ENCODE results near the gene PTP4A1. TPM values are rescaled to one million over a fixed set of nuclear protein-coding genes. Genes with fewer than 3 reads are reported as not detected.

Gene PTP4A1
- total and polyA plus RNA-seq, 2 experiments from 2014 or later = 18.7 to 62.2 TPM

DNA sequence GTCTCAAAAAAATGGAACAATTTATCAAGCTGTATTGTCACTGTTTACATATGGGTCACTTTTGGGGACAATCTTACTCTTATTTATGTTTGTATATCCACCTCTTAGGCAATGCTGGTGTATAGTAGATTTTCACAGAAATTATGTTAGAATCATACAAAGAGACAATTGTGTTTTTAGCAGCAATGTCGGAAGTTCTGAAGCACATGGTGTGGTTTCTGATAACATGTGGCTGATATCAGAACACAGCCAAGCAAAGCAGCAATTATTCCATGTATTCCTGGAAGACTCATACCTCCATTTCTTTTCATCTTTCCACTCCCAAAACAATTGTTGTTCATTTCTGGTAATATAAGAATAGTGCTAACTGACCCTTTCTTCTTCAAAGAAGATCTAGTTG is 17.5 kb upstream of the PTP4A1 start:
- no peak for DNase-seq (ENCODE audit: low read depth in 1 of 2, low spot score in 1 of 2)
- TF ChIP-seq CTCF (IDR thresholded peaks at IDR 0.05; ENCODE audit: low read depth, low read length) = no peak
- H3K27me3 ChIP-seq = no peaks in the 10 kb centered on the region
- H3K27ac ChIP-seq = no peak overlapping the region
- no peaks in the 10 kb centered on the region for H3K36me3 ChIP-seq
- peaks cover 2% of the 10 kb centered on the region for H3K4me1 ChIP-seq (ENCODE audit: low read depth)
- H3K9me3 ChIP-seq (ENCODE audit: low read depth) = no peaks in the 10 kb centered on the region
- H3K4me3 ChIP-seq = no peak overlapping the region

GRCh38 chr6:63556369-63556768 is 15.9 kb upstream of the PTP4A1 start:
- no peak for TF ChIP-seq CTCF (IDR thresholded peaks at IDR 0.05; ENCODE audit: low read depth, low read length)
- Histone ChIP-seq H3K9me3 (ENCODE audit: low read depth) (no peaks in the 10 kb centered on the region), H3K27me3 (no peaks in the 10 kb centered on the region), H3K27ac (no peak overlapping the region), H3K4me3 (no peak overlapping the region), H3K36me3 (no peaks in the 10 kb centered on the region), H3K4me1 (ENCODE audit: low read depth) (peaks cover 2% of the 10 kb centered on the region)
- DNase-seq (ENCODE audit: low read depth in 1 of 2, low spot score in 1 of 2) = no peak

GRCh38 chr6:63558278-63558677 is 14.0 kb upstream of the PTP4A1 start:
- TF ChIP-seq CTCF (IDR thresholded peaks at IDR 0.05; ENCODE audit: low read depth, low read length) = no peak
- no peak for DNase-seq (ENCODE audit: low read depth in 1 of 2, low spot score in 1 of 2)
- Histone ChIP-seq H3K4me3 (no peak overlapping the region), H3K27me3 (no peaks in the 10 kb centered on the region), H3K4me1 (ENCODE audit: low read depth) (peaks cover 2% of the 10 kb centered on the region), H3K36me3 (no peaks in the 10 kb centered on the region), H3K9me3 (ENCODE audit: low read depth) (no peaks in the 10 kb centered on the region), H3K27ac (no peak overlapping the region)

- Histone ChIP-seq H3K4me1 (ENCODE audit: low read depth) (no peaks in the 10 kb centered on the region), H3K27ac (no peak overlapping the region), H3K4me3 (no peak overlapping the region), H3K36me3 (no peaks in the 10 kb centered on the region), H3K9me3 (ENCODE audit: low read depth) (no peaks in the 10 kb centered on the region), H3K27me3 (no peaks in the 10 kb centered on the region)
- peak in 1 of 2 donors; percentile 78 for DNase-seq (ENCODE audit: low read depth in 1 of 2, low spot score in 1 of 2)
- no peak for TF ChIP-seq CTCF (IDR thresholded peaks at IDR 0.05; ENCODE audit: low read depth, low read length)
Observed at GRCh38 chr6:63560801-63561287, 11.4 kb upstream of the PTP4A1 start.

DNA sequence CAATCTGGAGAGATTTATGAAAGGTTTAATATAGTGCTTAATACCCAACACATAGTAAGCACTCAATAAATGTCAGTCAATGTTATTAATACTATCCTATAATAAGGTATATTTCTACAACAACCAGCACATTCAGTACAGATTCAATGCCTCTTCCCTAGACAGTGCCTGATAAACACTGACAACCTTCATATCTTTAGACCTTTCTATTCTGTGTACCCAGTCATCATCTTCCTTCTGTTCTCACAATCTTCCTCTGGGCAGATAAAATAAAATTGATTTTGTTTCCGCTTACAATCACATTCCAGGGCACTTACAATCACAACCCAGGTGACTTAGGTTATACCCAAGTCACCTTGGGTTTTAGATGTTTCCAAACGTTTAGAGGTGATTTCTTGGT is 11.0 kb upstream of the PTP4A1 start:
- no peaks in the 10 kb centered on the region for H3K9me3 ChIP-seq (ENCODE audit: low read depth)
- H3K4me1 ChIP-seq (ENCODE audit: low read depth) = no peaks in the 10 kb centered on the region
- H3K36me3 ChIP-seq = no peaks in the 10 kb centered on the region
- no peak overlapping the region for H3K4me3 ChIP-seq
- TF ChIP-seq CTCF (IDR thresholded peaks at IDR 0.05; ENCODE audit: low read depth, low read length) = no peak
- no peak overlapping the region for H3K27ac ChIP-seq
- no peaks in the 10 kb centered on the region for H3K27me3 ChIP-seq
- DNase-seq (ENCODE audit: low read depth in 1 of 2, low spot score in 1 of 2) = no peak

GRCh38 chr6:63563235-63563634 is 9.0 kb upstream of the PTP4A1 start:
- no peak for TF ChIP-seq CTCF (IDR thresholded peaks at IDR 0.05; ENCODE audit: low read depth, low read length)
- Histone ChIP-seq H3K4me1 (ENCODE audit: low read depth) (no peaks in the 10 kb centered on the region), H3K27ac (no peak overlapping the region), H3K36me3 (no peaks in the 10 kb centered on the region), H3K9me3 (ENCODE audit: low read depth) (no peaks in the 10 kb centered on the region), H3K4me3 (no peak overlapping the region), H3K27me3 (no peaks in the 10 kb centered on the region)
- DNase-seq (ENCODE audit: low read depth in 1 of 2, low spot score in 1 of 2) = no peak
